Retinal pigment epithelial cell (primary cell): ENCODE measurements around the gene CDH3.

Experiments
- DNase-seq: peaks from one replicate; pipeline ENCODE4 v3.0.0-alpha.2; 2010; ENCODE audit warnings: low read depth
- H3K4me3 ChIP-seq: 2 replicates; pipeline ENCODE4 v1.5.1; 2011; ENCODE audit warnings: mild to moderate bottlenecking, low read length, control low read depth, moderate library complexity
- CTCF ChIP-seq: conservative IDR thresholded peaks from 2 replicates; pipeline ENCODE4 v1.5.1; 2011; ENCODE audit warnings: low read depth, low read length, control low read depth, inconsistent platforms

Gene CDH3

DNA sequence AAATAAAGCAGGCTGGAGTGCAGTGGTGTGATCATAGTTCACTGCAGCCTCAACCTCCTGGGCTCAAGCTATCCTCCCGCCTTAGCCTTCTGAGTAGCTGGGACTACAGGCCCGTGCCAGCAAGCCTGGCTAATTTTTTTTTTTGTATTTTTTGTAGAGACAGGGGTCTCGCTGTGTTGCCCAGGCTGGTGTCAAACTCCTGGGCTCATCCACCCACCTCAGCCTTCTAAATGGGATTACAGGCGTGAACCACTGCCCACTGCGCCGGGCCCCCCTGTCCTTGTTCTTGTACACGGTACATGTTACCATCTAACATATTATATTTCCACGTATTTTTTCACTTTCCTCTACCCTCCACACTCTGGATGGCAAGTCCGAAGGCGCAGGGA lies 3.1 kb upstream of the CDH3 start:
- no peak for DNase-seq
- H3K4me3 ChIP-seq, result no peak overlapping the region
- no peak for TF ChIP-seq CTCF

GRCh38 chr16:68642436-68643101 lies 2.5 kb upstream of the CDH3 start:
- no peak for DNase-seq

GRCh38 chr16:68643227-68643626 lies 1.9 kb upstream of the CDH3 start:
- no peak overlapping the region for H3K4me3 ChIP-seq
- no peak for DNase-seq
- TF ChIP-seq CTCF, result no peak

More at GRCh38 chr16:68642436-68643101, 2.5 kb upstream of the CDH3 start:
- no peak for TF ChIP-seq CTCF
- peak overlapping the region; percentile 27 for H3K4me3 ChIP-seq

DNA sequence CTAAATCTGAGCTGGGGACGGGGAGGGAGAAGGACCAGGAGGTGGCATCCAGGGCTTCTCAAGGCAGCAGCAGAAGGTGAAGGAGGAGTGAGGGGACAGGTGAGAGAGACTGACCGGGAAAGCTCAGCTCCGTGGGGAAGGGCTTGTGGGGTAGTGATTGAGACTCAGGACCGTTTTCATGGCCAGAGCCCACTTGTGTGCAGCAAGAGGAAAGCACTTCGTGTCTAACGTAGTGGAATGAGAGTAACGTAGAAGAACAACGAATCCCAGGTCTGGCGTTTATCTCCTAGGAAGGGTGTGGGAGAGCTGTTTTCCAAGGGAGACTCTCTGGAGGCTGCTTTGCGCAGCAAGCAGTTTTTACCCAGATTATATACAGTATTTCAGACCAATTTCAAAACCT lies 1.3 kb upstream of the CDH3 start:
- no peak for DNase-seq

GRCh38 chr16:68644296-68644695 lies 814 bp upstream of the CDH3 start:
- no peak overlapping the region for H3K4me3 ChIP-seq
- no peak for TF ChIP-seq CTCF
- no peak for DNase-seq

More for the DNA sequence above, 1.3 kb upstream of the CDH3 start:
- TF ChIP-seq CTCF, result no peak
- H3K4me3 ChIP-seq, result no peak overlapping the region

- no peak for DNase-seq
- TF ChIP-seq CTCF, result no peak
- peak overlapping the region; percentile 49 for H3K4me3 ChIP-seq
Measured at GRCh38 chr16:68645494-68646388, 631 bp downstream of the CDH3 start.
